Panc1 (cell line): ENCODE measurements around the gene HES3. TPM values are rescaled to one million over a fixed set of nuclear protein-coding genes. Genes with fewer than 3 reads are reported as not detected.

Experiments used
- ATAC-seq: fragments of 200-7000 bp; cut with Tn5 transposase; 2 replicates; pipeline ENCODE4 v1.9.1; 2020; ENCODE audit warnings: mild to moderate bottlenecking, moderate library complexity
- BruUV-seq: library from RNA; stranded (reverse); fragments of 400-500 nt; replicated peaks from 2 replicates; lab custom pipeline; 2021; lab: Mats Ljungman, UMichigan
- CTCF ChIA-PET: fragments of 300-600 bp; sonication (Branson Sonifier 250); formaldehyde crosslinking; loops from one replicate; lab custom pipeline; 2022; ENCODE audit warnings: antibody characterized with exemption; lab: Charles Lee
- POLR2A ChIA-PET: fragments of 300-600 bp; sonication (Branson Sonifier 250); formaldehyde crosslinking; loops from one replicate; lab custom pipeline; 2022; ENCODE audit warnings: antibody characterized with exemption; lab: Charles Lee
- DNase-seq: peaks from one replicate; pipeline ENCODE4 v3.0.0-alpha.2; 2010; ENCODE audit warnings: low read depth, low spot score
- H3K27ac ChIP-seq: 2 replicates; pipeline ENCODE4 v1.5.1; 2011; ENCODE audit warnings: mild to moderate bottlenecking, low read length, inconsistent platforms
- H3K27me3 ChIP-seq: fragments of 200-500 bp; sonication (Bioruptor generic); 2 replicates; pipeline ENCODE4 v1.6.0; 2014; ENCODE audit warnings: low read length, inconsistent platforms; ENCODE audit not compliant: control insufficient read depth, insufficient read depth
- H3K36me3 ChIP-seq: fragments of 200-500 bp; sonication (Bioruptor generic); 2 replicates; pipeline ENCODE4 v1.5.1; 2014; ENCODE audit warnings: inconsistent platforms, mild to moderate bottlenecking, low read length, moderate library complexity; ENCODE audit not compliant: control insufficient read depth, insufficient read depth
- H3K4me1 ChIP-seq: 2 replicates; pipeline ENCODE4 v1.5.1; 2011; ENCODE audit warnings: inconsistent platforms, mild to moderate bottlenecking, low read length, moderate library complexity; ENCODE audit not compliant: control insufficient read depth, insufficient read depth
- H3K4me3 ChIP-seq, 2 experiments: 2 replicates each; pipeline ENCODE4 v1.5.1; 2011 to 2012; ENCODE audit warnings: low read depth in 2 of 2, low read length in 2 of 2, mild to moderate bottlenecking in 2 of 2, inconsistent platforms in 1 of 2, moderate library complexity in 1 of 2
- H3K9me3 ChIP-seq: fragments of 200-500 bp; sonication (Bioruptor generic); 2 replicates; pipeline ENCODE4 v1.5.1; 2014; ENCODE audit warnings: low read depth, mild to moderate bottlenecking, inconsistent platforms, low read length, moderate library complexity; ENCODE audit not compliant: control insufficient read depth, insufficient read depth
- CTCF ChIP-seq: fragments of 450-650 bp; IDR thresholded peaks from 2 replicates; pipeline ENCODE4 v1.5.1; 2017; ENCODE audit warnings: mild to moderate bottlenecking
- POLR2AphosphoS5 ChIP-seq: IDR thresholded peaks from 2 replicates; pipeline ENCODE4 v1.6.1; 2012; ENCODE audit warnings: mild to moderate bottlenecking, low read depth, low read length, moderate library complexity
- REST ChIP-seq, 2 experiments: IDR thresholded peaks; 2 replicates each; pipeline ENCODE4 v1.6.1; 2011 to 2012; ENCODE audit warnings: low read depth in 2 of 2, control low read depth in 1 of 2, low read length in 1 of 2, mild to moderate bottlenecking in 1 of 2, moderate library complexity in 1 of 2; ENCODE audit not compliant: insufficient read depth in 1 of 2
- SIN3A ChIP-seq: IDR thresholded peaks from 2 replicates; pipeline ENCODE4 v1.6.1; 2012; ENCODE audit warnings: low read depth, mild to moderate bottlenecking, low read length, moderate library complexity, borderline replicate concordance; ENCODE audit not compliant: insufficient read depth
- TCF7L2 ChIP-seq: IDR thresholded peaks from 2 replicates; pipeline ENCODE4 v1.6.1; 2011; ENCODE audit warnings: mild to moderate bottlenecking, low read depth, low read length, inconsistent platforms
- in situ Hi-C: cut with HindIII; loops from 2 replicates; pipeline ENCODE4 v1.10.0; 2016; ENCODE audit warnings: low sequenced_read_pairs, low pct_unique_long_range_greater_than_20kb
- intact Hi-C: fragments of 100-400 bp; cut with micrococcal nuclease; formaldehyde crosslinking; loops from one replicate; pipeline ENCODE4 v1.10.0; 2022; ENCODE audit not compliant: unreplicated experiment
- total RNA-seq: library from RNA; stranded (reverse); gene quantifications from one replicate; pipeline ENCODE4 v1.2.1, GENCODE V29; 2021; ENCODE audit not compliant: unreplicated experiment

Gene HES3
- total RNA-seq, 1 experiment from 2014 or later = not detected

- Histone ChIP-seq H3K4me3 (no peak overlapping the region), H3K27me3 (no peaks in the 10 kb centered on the region), H3K27ac (no peak overlapping the region), H3K36me3 (no peaks in the 10 kb centered on the region), H3K4me1 (peaks cover 8% of the 10 kb centered on the region), H3K9me3 (no peaks in the 10 kb centered on the region)
- DNase-seq (no peak), ATAC-seq (no peak)
- intact Hi-C loops = no loop called here
- CTCF ChIA-PET = interaction anchor here (0.5 to 0.6 kb wide), 2 partner anchors 189 to 198 kb away, joined by 3 to 5 read pairs; no protein-coding TSS in a partner anchor
- BruUV-seq = no TSS peak
- in situ Hi-C loops = no loop called here
- TF ChIP-seq TCF7L2 (no peak), CTCF (no peak), POLR2AphosphoS5 (no peak), SIN3A (no peak), REST (IDR thresholded peaks at IDR 0.05; ENCODE audit: insufficient read depth in 1 of 2, low read depth in 2 of 2, low read length in 1 of 2) (no peak)
- POLR2A ChIA-PET = no interaction called here
Observed at GRCh38 chr1:6251233-6251632, 7.3 kb downstream of the HES3 start.

- intact Hi-C loops (no loop called here), in situ Hi-C loops (no loop called here)
- H3K9me3 ChIP-seq = no peaks in the 10 kb centered on the region
- BruUV-seq = no TSS peak
- H3K4me1 ChIP-seq = peaks cover 2% of the 10 kb centered on the region; the same call in 1 of the 2 replicates
- H3K4me3 ChIP-seq = no peak overlapping the region
- POLR2A ChIA-PET = no interaction called here
- ATAC-seq (no peak), DNase-seq (no peak)
- H3K27ac ChIP-seq = no peak overlapping the region
- CTCF ChIA-PET = interaction anchor here (0.5 to 0.6 kb wide), 2 partner anchors 189 to 198 kb away, joined by 3 to 5 read pairs; no protein-coding TSS in a partner anchor
- no peaks in the 10 kb centered on the region for H3K27me3 ChIP-seq
- TF ChIP-seq CTCF (no peak), REST (IDR thresholded peaks at IDR 0.05; ENCODE audit: insufficient read depth in 1 of 2, low read depth in 2 of 2, low read length in 1 of 2) (no peak), POLR2AphosphoS5 (no peak)
- H3K36me3 ChIP-seq = no peaks in the 10 kb centered on the region
Observed at GRCh38 chr1:6251681-6252373, 7.8 kb downstream of the HES3 start.
